Nucleus accumbens (tissue), 56 donors: ENCODE measurements around the gene MYO1C.

Experiments
- DNase-seq, 56 donors: peaks; one replicate each; lab custom pipeline; 2025; lab: John Stamatoyannopoulos, UW

MYO1C gene

GRCh38 chr17:1485423-1486376 is 6.8 kb downstream of the MYO1C start:
- peak in 5 of 56 donors; percentile 7 to 39 (median 22) for DNase-seq

- DNase-seq = no peak
Observed at GRCh38 chr17:1484676-1485422, 7.6 kb downstream of the MYO1C start.

GRCh38 chr17:1484060-1484535 is 8.4 kb downstream of the MYO1C start:
- no peak for DNase-seq

- peak in 3 of 56 donors; percentile 26 to 38 (median 29) for DNase-seq
Observed at GRCh38 chr17:1482680-1483079, 9.8 kb downstream of the MYO1C start.

- DNase-seq = no peak
Observed at GRCh38 chr17:1481736-1482135, 10.8 kb downstream of the MYO1C start.

- DNase-seq = no peak
Observed at GRCh38 chr17:1480747-1481465, 11.6 kb downstream of the MYO1C start.

GRCh38 chr17:1478418-1478817 is 14.1 kb downstream of the MYO1C start:
- no peak for DNase-seq

- no peak for DNase-seq
Observed at GRCh38 chr17:1475321-1475854, 17.1 kb downstream of the MYO1C start.

- DNase-seq = no peak
Observed at GRCh38 chr17:1474402-1475189, 17.9 kb downstream of the MYO1C start.

GRCh38 chr17:1473841-1474240 is 18.6 kb downstream of the MYO1C start:
- peak in 16 of 56 donors; percentile 9 to 62 (median 30) for DNase-seq

- DNase-seq = no peak
Observed at GRCh38 chr17:1473170-1473569, 19.3 kb downstream of the MYO1C start.

GRCh38 chr17:1471911-1472821 is 20.3 kb downstream of the MYO1C start:
- DNase-seq = no peak

- DNase-seq = no peak
Observed at GRCh38 chr17:1471490-1471889, 21.0 kb downstream of the MYO1C start.

- no peak for DNase-seq
Observed at GRCh38 chr17:1470755-1471462, 21.6 kb downstream of the MYO1C start.

- DNase-seq = no peak
Observed at GRCh38 chr17:1470071-1470754, 22.3 kb downstream of the MYO1C start.

- DNase-seq = no peak
Observed at GRCh38 chr17:1469231-1469852, 23.1 kb downstream of the MYO1C start.
